Inflammatory macrophage treated with lipopolysaccharide for 4 hours (primary cell): Measurements from ENCODE around the gene TMX1.

Experiments used
- DNase-seq: peaks from one replicate; pipeline ENCODE4 v3.0.0-alpha.2; 2020

The TMX1 gene

DNA sequence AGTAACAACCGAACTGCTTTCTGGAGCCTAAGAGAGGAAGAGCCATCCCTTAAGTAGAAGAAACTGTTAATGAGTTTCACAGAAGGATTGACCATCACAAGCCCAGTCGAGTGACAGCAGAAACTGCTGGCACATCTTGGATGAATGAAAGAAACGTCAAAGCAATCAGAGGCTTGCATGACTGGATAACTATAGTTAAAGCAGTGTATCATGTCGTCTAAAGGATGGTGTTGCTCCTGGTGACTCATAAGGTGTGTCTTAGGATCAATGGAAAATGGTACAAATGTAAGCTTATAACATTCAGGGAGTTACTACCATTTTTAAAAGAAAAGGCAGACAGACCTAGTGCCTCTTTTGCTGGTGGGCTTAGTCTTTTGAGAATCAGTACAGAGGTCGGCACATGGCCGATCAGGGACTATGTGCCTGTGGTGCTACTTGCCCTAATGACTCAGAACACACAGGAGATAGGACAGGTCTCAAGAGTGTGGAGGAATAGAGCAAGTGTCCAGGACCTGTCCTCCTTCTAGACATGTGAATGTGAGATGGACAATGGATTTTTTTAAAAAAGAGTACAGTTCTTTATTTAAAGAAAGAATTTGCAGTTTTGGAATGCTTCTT is 55.7 kb downstream of the TMX1 start:
- DNase-seq = no peak

DNA sequence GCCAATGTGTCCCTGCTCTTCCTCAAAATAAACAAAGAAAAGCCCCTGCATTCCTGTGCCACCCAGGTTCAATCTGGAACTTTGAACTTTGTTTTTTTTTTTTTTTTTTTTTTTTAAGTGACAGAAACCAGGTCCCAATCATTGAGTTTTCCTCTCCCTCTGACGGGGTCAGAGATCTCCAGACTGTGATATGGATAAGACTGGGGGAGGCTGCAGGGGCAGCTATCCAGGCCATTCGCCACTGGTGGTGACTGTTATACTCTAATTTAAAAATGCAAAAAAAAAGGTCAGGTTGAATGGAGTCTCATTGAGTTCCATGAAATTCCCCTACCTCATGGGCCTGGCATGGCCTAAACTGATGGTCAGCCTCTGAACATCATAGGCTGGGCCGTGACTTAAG is 57.0 kb downstream of the TMX1 start:
- DNase-seq = no peak

DNA sequence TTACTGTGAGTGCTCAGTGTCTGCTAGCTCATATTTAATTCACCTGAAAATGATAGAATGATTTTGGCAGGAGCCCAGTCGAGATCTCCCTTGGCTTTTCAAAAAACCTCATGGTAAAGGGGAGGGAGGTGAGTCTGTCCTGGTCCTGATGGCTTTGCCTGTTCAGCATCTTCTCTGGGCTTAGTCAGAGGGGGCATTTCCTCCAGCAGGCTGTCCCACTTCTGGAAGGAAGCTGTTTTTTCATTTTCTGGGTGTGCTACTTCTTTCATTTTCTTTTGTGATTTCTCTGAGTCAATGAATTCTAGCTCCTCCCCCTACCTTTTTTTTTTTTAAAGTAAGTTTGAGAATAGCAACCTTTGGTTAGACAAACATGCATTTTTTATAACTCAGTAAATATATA is 58.8 kb downstream of the TMX1 start:
- peak; percentile 2 for DNase-seq

DNA sequence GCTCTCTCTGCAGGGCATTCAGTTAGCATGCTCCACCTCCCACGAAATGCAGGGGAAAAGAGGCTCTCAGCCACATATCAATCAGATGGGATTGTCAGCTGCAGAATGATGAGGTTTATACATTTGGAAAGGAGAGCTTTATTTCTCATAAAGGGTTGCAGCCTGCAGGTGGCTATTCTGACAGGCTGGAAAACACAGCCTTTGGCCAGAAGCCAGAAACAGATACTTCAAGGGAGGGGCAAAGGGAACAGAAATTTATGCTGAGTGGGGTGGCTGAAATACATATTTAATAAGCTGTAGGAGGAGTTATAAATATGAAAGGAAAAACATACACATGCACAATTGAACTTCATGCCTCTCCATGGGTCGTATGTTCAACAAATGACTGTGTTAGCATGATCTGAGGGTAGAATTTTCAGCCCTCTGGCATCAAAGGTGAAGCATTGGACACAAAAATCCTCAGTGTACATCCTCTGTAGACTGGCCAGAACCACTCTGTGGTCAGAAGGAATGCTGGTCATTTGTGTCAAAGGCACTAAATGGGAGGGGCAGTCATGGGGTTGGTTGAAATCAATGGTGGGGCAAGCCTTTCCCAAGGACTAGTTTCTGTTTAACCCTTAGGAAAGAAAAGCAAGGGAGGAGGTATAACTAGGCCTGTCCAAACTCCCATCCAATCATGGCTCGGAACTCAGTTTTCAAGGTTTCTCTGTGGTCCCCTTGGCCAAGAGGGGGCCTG is 62.4 kb downstream of the TMX1 start:
- peak; percentile 0 for DNase-seq

DNA sequence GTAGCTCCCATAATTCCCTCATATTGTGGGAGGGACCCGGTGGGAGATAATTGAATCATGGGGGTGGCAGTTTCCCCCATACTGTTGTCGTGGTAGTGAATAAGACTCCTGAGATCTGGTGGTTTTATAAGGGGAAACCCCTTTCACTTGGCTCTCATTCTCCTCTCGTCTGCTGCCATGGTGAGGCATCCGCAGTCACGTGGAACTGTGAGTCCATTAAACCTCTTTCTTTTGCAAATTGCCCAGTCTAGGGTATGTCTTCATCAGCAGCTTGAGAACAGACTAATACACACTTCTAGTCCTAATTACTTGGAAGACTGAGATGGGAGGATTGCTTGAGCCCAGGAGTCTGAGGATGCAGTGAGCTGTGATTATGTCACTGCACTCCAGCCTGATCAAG is 64.4 kb downstream of the TMX1 start:
- DNase-seq = no peak

DNA sequence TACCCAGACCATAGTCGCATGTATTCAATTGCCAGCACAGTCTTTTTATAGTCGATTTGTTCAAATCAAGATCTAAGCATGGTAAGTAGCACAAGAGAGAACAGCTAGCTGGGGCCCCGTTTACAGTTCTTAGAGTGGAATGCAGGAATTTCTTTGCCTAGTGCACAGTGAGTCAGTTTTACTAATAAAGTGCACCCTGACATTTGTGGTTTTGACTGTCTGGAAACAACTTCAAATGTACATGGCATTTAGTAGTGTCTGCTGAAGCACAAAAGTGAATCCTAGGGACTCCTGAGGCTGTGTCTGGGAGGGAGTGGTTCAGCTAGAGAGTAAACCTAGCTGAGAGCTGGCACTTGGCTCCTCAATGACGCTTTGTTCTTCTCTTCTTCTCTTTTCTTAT is 64.9 kb downstream of the TMX1 start:
- DNase-seq = no peak

DNA sequence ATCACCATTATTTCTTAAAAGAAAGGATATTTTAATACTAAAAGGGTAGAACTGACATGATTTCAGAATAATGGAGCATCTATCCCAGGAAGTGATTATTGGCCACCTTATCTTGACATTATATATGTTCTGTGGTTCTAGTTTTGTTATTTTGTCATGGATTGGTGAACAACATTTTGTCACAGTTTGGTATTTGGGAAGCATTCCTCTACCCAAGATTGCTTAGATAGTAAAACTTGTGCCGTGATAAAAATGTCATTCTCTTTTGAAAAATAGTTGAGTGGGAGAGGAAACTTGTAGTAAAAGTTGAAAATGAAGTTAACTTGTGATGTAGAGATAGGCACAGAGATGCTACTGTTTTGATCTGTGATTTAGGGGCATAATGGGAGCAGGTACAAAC is 65.7 kb downstream of the TMX1 start:
- DNase-seq = no peak
